ENCODE data around the gene OR52H1.

The OR52H1 gene

GRCh38 chr11:5531053-5531831 lies 17.1 kb downstream of the OR52H1 start:
- no peak for DNase-seq

GRCh38 chr11:5528495-5528894 lies 19.8 kb downstream of the OR52H1 start:
- no peak for DNase-seq

- no peak for DNase-seq
Observed at GRCh38 chr11:5527716-5528115, 20.6 kb downstream of the OR52H1 start.

GRCh38 chr11:5524756-5525155 lies 23.6 kb downstream of the OR52H1 start:
- no peak for DNase-seq

- no peak for DNase-seq
Observed at GRCh38 chr11:5522308-5522707, 26.0 kb downstream of the OR52H1 start.

- DNase-seq, result no peak
Observed at GRCh38 chr11:5521540-5521939, 26.8 kb downstream of the OR52H1 start.

- no peak for DNase-seq
Observed at GRCh38 chr11:5516599-5516998, 31.7 kb downstream of the OR52H1 start, which contains the start of gene UBQLNL. TSS of gene UBQLNL (minus strand) at chr11:5516699. CDS start at chr11:5516441, 258 bp downstream.

- no peak for DNase-seq
Observed at GRCh38 chr11:5514841-5515240, 33.5 kb downstream of the OR52H1 start.

GRCh38 chr11:5509803-5510202 lies 38.5 kb downstream of the OR52H1 start, which contains the start of gene UBQLN3:
TSS of gene UBQLN3 (minus strand) at chr11:5509957. CDS start at chr11:5509558, 399 bp downstream.
- no peak for DNase-seq

- no peak for DNase-seq
Observed at GRCh38 chr11:5508605-5509004, 39.7 kb downstream of the OR52H1 start.

GRCh38 chr11:5507933-5508305 lies 40.4 kb downstream of the OR52H1 start:
- DNase-seq, result no peak

GRCh38 chr11:5507177-5507932 lies 41.0 kb downstream of the OR52H1 start:
- DNase-seq, result no peak

- no peak for DNase-seq
Observed at GRCh38 chr11:5505363-5506048, 42.8 kb downstream of the OR52H1 start.

GRCh38 chr11:5504403-5504921 lies 43.9 kb downstream of the OR52H1 start:
- DNase-seq, result no peak

- DNase-seq, result no peak
Observed at GRCh38 chr11:5500393-5500801, 47.9 kb downstream of the OR52H1 start.

- DNase-seq, result no peak
Observed at GRCh38 chr11:5499671-5500070, 48.7 kb downstream of the OR52H1 start.

Data from NCI-H1694 (cell line).